Measurements from ENCODE around the gene TIMM44. TPM values are rescaled to one million over a fixed set of nuclear protein-coding genes. Genes with fewer than 3 reads are reported as not detected.

TIMM44 gene
- total RNA-seq, 2 experiments from 2014 or later: 63.6 to 69.6 TPM

GRCh38 chr19:7908742-7909461, 34.6 kb downstream of the TIMM44 start:
- POLR2A ChIA-PET: interaction anchor here (1.3 to 1.9 kb wide), 2 partner anchors 9 to 11 kb away, joined by 3 to 6 read pairs; partner anchors contain the start of gene SNAPC2
- Mint-ChIP-seq H3K27ac (no peak overlapping the region), H3K9me3 (ENCODE audit: insufficient read depth) (no peaks in the 10 kb centered on the region), H3K4me3 (no peak overlapping the region), H3K27me3 (ENCODE audit: low read depth) (no peaks in the 10 kb centered on the region), H3K36me3 (ENCODE audit: low read depth) (peaks cover 38% of the 10 kb centered on the region), H3K4me1 (ENCODE audit: low read depth) (peaks cover 17% of the 10 kb centered on the region)
- DNase-seq: no peak
- no peak for ATAC-seq
- CTCF ChIA-PET: interaction anchor here (0.9 kb wide), 1 partner anchor 12 kb away, joined by 3 read pairs; no protein-coding TSS in a partner anchor

GRCh38 chr19:7908078-7908699, 35.3 kb downstream of the TIMM44 start:
- Mint-ChIP-seq H3K36me3 (ENCODE audit: low read depth) (peaks cover 39% of the 10 kb centered on the region), H3K27ac (no peak overlapping the region), H3K4me1 (ENCODE audit: low read depth) (peaks cover 19% of the 10 kb centered on the region), H3K4me3 (no peak overlapping the region), H3K9me3 (ENCODE audit: insufficient read depth) (no peaks in the 10 kb centered on the region), H3K27me3 (ENCODE audit: low read depth) (no peaks in the 10 kb centered on the region)
- CTCF ChIA-PET: interaction anchor here (0.9 kb wide), 1 partner anchor 13 kb away, joined by 3 read pairs; no protein-coding TSS in a partner anchor
- no peak for ATAC-seq
- no peak for DNase-seq
- POLR2A ChIA-PET: interaction anchor here (1.3 to 1.9 kb wide), 2 partner anchors 10 to 12 kb away, joined by 3 to 6 read pairs; partner anchors contain the start of gene SNAPC2

GRCh38 chr19:7907544-7907943, 35.9 kb downstream of the TIMM44 start:
- ATAC-seq: no peak
- CTCF ChIA-PET: no interaction called here

GRCh38 chr19:7907122-7907521, 36.3 kb downstream of the TIMM44 start:
- Mint-ChIP-seq H3K27ac (no peak overlapping the region), H3K36me3 (ENCODE audit: low read depth) (peaks cover 34% of the 10 kb centered on the region), H3K9me3 (ENCODE audit: insufficient read depth) (no peaks in the 10 kb centered on the region), H3K4me1 (ENCODE audit: low read depth) (peaks cover 26% of the 10 kb centered on the region), H3K4me3 (no peak overlapping the region), H3K27me3 (ENCODE audit: low read depth) (no peaks in the 10 kb centered on the region)
- ChIA-PET CTCF (no interaction called here), POLR2A (interaction anchor here (0.7 kb wide), 1 partner anchor 44 kb away, joined by 3 read pairs; no protein-coding TSS in a partner anchor)
- ATAC-seq: no peak
- no peak for DNase-seq

More at GRCh38 chr19:7907544-7907943, 35.9 kb downstream of the TIMM44 start:
- H3K36me3 Mint-ChIP-seq (ENCODE audit: low read depth): peaks cover 34% of the 10 kb centered on the region
- H3K4me3 Mint-ChIP-seq: no peak overlapping the region
- no peak for DNase-seq
- H3K4me1 Mint-ChIP-seq (ENCODE audit: low read depth): peaks cover 25% of the 10 kb centered on the region
- H3K27me3 Mint-ChIP-seq (ENCODE audit: low read depth): no peaks in the 10 kb centered on the region
- H3K27ac Mint-ChIP-seq: no peak overlapping the region
- no peaks in the 10 kb centered on the region for H3K9me3 Mint-ChIP-seq (ENCODE audit: insufficient read depth)
- POLR2A ChIA-PET: interaction anchor here (1.3 kb wide), 1 partner anchor 10 kb away, joined by 3 read pairs; no protein-coding TSS in a partner anchor

GRCh38 chr19:7905859-7906258, 37.6 kb downstream of the TIMM44 start:
- H3K36me3 Mint-ChIP-seq (ENCODE audit: low read depth): peaks cover 24% of the 10 kb centered on the region
- ATAC-seq (no peak), DNase-seq (no peak)
- H3K4me3 Mint-ChIP-seq: peak overlapping the region; percentile 45
- ChIA-PET CTCF (no interaction called here), POLR2A (no interaction called here)
- H3K4me1 Mint-ChIP-seq (ENCODE audit: low read depth): peaks cover 26% of the 10 kb centered on the region
- no peaks in the 10 kb centered on the region for H3K27me3 Mint-ChIP-seq (ENCODE audit: low read depth)
- H3K27ac Mint-ChIP-seq: peak overlapping the region; percentile 60
- H3K9me3 Mint-ChIP-seq (ENCODE audit: insufficient read depth): no peaks in the 10 kb centered on the region

GRCh38 chr19:7905268-7905667, 38.2 kb downstream of the TIMM44 start:
- H3K4me1 Mint-ChIP-seq (ENCODE audit: low read depth): peaks cover 26% of the 10 kb centered on the region
- no peak for DNase-seq
- H3K36me3 Mint-ChIP-seq (ENCODE audit: low read depth): peaks cover 19% of the 10 kb centered on the region
- H3K4me3 Mint-ChIP-seq: peak overlapping the region; percentile 85
- H3K27ac Mint-ChIP-seq: peak overlapping the region; percentile 95
- ChIA-PET POLR2A (no interaction called here), CTCF (no interaction called here)
- ATAC-seq: no peak
- H3K27me3 Mint-ChIP-seq (ENCODE audit: low read depth): no peaks in the 10 kb centered on the region
- no peaks in the 10 kb centered on the region for H3K9me3 Mint-ChIP-seq (ENCODE audit: insufficient read depth)

GRCh38 chr19:7904074-7905020, 39.1 kb downstream of the TIMM44 start:
- Mint-ChIP-seq H3K27me3 (ENCODE audit: low read depth) (no peaks in the 10 kb centered on the region), H3K36me3 (ENCODE audit: low read depth) (peaks cover 19% of the 10 kb centered on the region), H3K4me1 (ENCODE audit: low read depth) (peaks cover 26% of the 10 kb centered on the region), H3K9me3 (ENCODE audit: insufficient read depth) (no peaks in the 10 kb centered on the region), H3K27ac (peak overlapping the region; percentile 95), H3K4me3 (peak overlapping the region; percentile 85)
- CTCF ChIA-PET: interaction anchor here (0.6 to 5.1 kb wide), 13 partner anchors 12 to 234 kb away, joined by 3 to 40 read pairs (median 3); partner anchors contain the start of genes SNAPC2 and TRAPPC5
- DNase-seq: peak; percentile 75
- peak; percentile 57 for ATAC-seq
- POLR2A ChIA-PET: interaction anchor here (0.7 to 1.5 kb wide), 7 partner anchors 8 to 1015 kb away, joined by 3 to 9 read pairs (median 5); partner anchors contain the start of genes SNAPC2, TGFBR3L and TIMM44

GRCh38 chr19:7903244-7904073, 40.0 kb downstream of the TIMM44 start, which contains the start of gene MAP2K7:
Gene MAP2K7, plus strand, starts transcription at chr19:7903877. Its CDS starts 68 bp downstream, at chr19:7903945.
- peak within 1 kb of the TSS; percentile 85 for H3K4me3 Mint-ChIP-seq
- H3K36me3 Mint-ChIP-seq (ENCODE audit: low read depth): peaks cover 19% of the 10 kb centered on the region
- no peaks in the 10 kb centered on the region for H3K27me3 Mint-ChIP-seq (ENCODE audit: low read depth)
- ChIA-PET CTCF (interaction anchor here (0.6 to 5.1 kb wide), 13 partner anchors 12 to 233 kb away, joined by 3 to 40 read pairs (median 3); partner anchors contain the start of genes SNAPC2 and TRAPPC5), POLR2A (interaction anchor here (0.6 to 1.5 kb wide), 9 partner anchors 9 to 1014 kb away, joined by 3 to 9 read pairs (median 3); partner anchors contain the start of genes SNAPC2, TGFBR3L and TIMM44)
- peaks cover 26% of the 10 kb centered on the region for H3K4me1 Mint-ChIP-seq (ENCODE audit: low read depth)
- H3K27ac Mint-ChIP-seq: peak within 1 kb of the TSS; percentile 95
- DNase-seq (peak; percentile 100), ATAC-seq (peak; percentile 86)
- H3K9me3 Mint-ChIP-seq (ENCODE audit: insufficient read depth): no peaks in the 10 kb centered on the region

- Mint-ChIP-seq H3K27ac (peak overlapping the region; percentile 91), H3K4me1 (ENCODE audit: low read depth) (peaks cover 26% of the 10 kb centered on the region), H3K4me3 (peak overlapping the region; percentile 84), H3K9me3 (ENCODE audit: insufficient read depth) (no peaks in the 10 kb centered on the region), H3K27me3 (ENCODE audit: low read depth) (no peaks in the 10 kb centered on the region), H3K36me3 (ENCODE audit: low read depth) (peaks cover 19% of the 10 kb centered on the region)
- ChIA-PET CTCF (interaction anchor here (1.0 to 5.1 kb wide), 9 partner anchors 12 to 50 kb away, joined by 3 to 40 read pairs (median 4); partner anchors contain the start of genes SNAPC2 and TIMM44), POLR2A (interaction anchor here (0.6 to 1.5 kb wide), 5 partner anchors 13 to 91 kb away, joined by 3 to 9 read pairs (median 6); partner anchors contain the start of gene SNAPC2)
- DNase-seq (no peak), ATAC-seq (no peak)
These were observed 40.6 kb downstream of the TIMM44 start for GRCh38 chr19:7902796-7903243.

- H3K27me3 Mint-ChIP-seq (ENCODE audit: low read depth): no peaks in the 10 kb centered on the region
- ATAC-seq (no peak), DNase-seq (no peak)
- H3K4me1 Mint-ChIP-seq (ENCODE audit: low read depth): peaks cover 26% of the 10 kb centered on the region
- no peaks in the 10 kb centered on the region for H3K9me3 Mint-ChIP-seq (ENCODE audit: insufficient read depth)
- H3K4me3 Mint-ChIP-seq: no peak overlapping the region
- H3K27ac Mint-ChIP-seq: no peak overlapping the region
- ChIA-PET POLR2A (no interaction called here), CTCF (interaction anchor here (0.6 to 5.1 kb wide), 5 partner anchors 10 to 49 kb away, joined by 3 to 40 read pairs (median 4); partner anchors contain the start of gene TIMM44)
- peaks cover 14% of the 10 kb centered on the region for H3K36me3 Mint-ChIP-seq (ENCODE audit: low read depth)
These were observed 42.1 kb downstream of the TIMM44 start for GRCh38 chr19:7901337-7901736.

Measured in activated CD8-positive, alpha-beta T cell treated with anti-CD3 and anti-CD28 coated beads, Interleukin-2, amount 10 ng/mL, durations not matched to agents 7 days and 5 days (primary cell).